DLD1 (cell line): Measurements from ENCODE around the gene C10orf53.
"Not testable (repeated sequence)": the region's sequence is repeated elsewhere in the genome, so short reads cannot be mapped to it uniquely, and the experiment has no call there.

Source experiments
- in situ Hi-C: cut with HindIII; loops from 2 replicates; pipeline ENCODE4 v1.10.0; 2017; ENCODE audit warnings: low sequenced_read_pairs

C10orf53 gene

GRCh38 chr10:49652421-49653272 lies 26.8 kb upstream of the C10orf53 start:
- in situ Hi-C loops: no loop called here

- in situ Hi-C loops: no loop called here
These were observed 26.1 kb upstream of the C10orf53 start for GRCh38 chr10:49653273-49653929.

- in situ Hi-C loops: no loop called here
These were observed 25.3 kb upstream of the C10orf53 start for GRCh38 chr10:49654036-49654693.

- in situ Hi-C loops: no loop called here
These were observed 24.4 kb upstream of the C10orf53 start for GRCh38 chr10:49655099-49655498.

DNA sequence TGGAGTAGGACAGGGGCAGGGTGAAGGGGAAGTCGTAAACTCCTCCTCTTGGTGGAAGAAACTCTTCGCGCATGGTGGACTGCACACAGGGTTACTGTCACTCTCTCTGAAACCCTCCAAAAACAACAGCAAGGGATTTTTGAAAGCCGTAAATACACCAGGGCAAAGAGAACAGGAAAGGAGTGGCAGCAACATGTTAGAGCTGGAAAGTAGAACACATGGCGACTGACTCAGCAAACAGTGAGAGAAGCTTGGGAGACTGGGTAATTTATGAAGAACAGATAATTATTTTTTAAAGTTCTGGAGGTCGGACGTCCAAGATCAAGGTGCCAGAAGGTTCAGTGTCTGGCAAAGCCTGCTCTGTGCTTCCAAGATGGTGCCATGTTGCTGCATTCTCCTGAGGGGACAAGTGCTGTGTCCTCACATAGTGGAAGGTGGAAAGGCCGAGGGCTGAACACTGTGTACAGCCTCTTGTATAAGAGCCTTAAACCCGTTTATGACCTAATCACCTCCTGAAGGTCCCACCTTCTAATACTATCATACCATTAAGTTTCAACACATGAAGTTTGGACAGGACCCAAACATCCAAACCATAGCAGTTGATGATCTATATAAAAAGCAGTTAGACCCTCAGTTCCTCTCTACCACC lies 22.5 kb upstream of the C10orf53 start:
- in situ Hi-C loops: no loop called here

DNA sequence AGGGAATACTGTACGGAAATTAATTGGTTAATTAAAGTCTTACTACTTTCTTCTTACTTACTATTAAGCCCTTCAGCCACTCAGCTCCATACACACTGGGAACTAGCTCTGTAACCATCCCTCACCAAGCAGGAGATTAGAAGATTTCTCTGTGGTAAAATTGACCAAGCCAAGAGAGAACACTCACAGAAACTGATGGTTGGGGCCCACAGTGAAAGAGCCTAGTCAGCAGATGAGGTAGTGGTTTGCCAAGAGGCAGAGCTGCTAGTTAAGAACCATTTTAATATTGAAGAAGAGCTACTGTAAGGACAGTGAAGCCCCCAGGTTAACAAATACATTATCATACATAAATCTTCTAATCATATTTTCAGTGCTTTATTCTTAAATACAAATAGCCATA lies 21.8 kb upstream of the C10orf53 start:
- in situ Hi-C loops: no loop called here

- in situ Hi-C loops: no loop called here
These were observed 18.2 kb upstream of the C10orf53 start for GRCh38 chr10:49661140-49661856.

GRCh38 chr10:49662169-49662830 lies 17.2 kb upstream of the C10orf53 start:
- in situ Hi-C loops: no loop called here

DNA sequence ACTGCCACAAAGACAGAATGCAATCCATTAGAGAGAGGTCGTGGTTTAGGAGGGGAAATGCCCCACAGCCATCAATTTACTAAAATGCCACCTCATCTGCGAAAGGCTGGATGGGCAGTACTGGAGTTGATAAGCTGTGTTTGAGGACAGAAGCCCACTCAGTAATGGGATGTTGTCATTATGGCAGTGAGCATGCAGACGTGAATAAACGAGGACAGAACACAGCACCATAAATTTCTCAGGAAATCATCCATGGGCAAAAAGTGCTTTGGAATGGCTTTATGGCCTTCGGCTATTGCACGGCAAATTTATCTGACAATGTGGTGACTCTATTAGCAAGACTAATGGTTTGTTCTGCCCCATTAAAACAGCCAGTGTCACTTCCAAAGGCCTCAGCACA lies 15.9 kb upstream of the C10orf53 start:
- in situ Hi-C loops: no loop called here

DNA sequence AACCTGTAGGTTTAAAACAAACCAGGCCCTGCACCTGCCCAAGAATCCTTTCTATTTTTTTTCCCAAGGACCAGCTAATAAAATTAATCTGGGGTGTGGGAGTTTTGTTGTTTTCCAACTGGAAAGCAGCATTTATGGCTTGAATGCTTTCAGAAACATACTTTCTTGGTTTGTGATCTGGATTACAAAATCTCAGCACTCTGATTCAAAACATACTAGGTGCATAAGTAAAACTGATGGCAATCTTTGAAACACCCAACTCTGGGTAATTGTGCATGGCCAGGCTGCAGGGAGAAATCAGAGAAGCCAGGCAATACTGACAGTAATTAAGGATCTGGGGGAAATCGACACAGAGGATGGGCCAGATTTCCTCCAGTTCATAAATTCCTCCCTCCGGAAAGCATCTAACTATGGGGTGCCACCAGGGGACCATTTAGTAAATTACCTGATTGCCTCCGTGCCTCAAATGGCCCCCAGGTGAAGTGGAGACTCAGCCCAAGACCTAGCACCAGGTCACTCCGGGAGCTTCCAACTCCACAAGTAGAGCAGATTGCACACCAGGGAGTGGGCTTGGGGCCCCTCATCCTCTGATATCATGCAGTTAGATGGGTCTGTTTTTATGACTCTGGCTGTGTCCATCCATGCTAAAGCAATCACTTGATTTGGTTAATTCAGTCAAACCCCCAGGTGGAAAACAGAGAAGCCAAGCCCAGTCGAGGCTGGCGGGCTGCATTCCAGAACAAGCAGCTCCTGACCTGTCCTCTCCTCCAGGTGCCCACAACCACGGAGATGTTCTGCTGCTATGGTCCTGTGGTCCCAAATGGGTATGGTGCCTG lies 15.2 kb upstream of the C10orf53 start:
- in situ Hi-C loops: no loop called here

GRCh38 chr10:49664842-49665355 lies 14.6 kb upstream of the C10orf53 start:
- in situ Hi-C loops: no loop called here

DNA sequence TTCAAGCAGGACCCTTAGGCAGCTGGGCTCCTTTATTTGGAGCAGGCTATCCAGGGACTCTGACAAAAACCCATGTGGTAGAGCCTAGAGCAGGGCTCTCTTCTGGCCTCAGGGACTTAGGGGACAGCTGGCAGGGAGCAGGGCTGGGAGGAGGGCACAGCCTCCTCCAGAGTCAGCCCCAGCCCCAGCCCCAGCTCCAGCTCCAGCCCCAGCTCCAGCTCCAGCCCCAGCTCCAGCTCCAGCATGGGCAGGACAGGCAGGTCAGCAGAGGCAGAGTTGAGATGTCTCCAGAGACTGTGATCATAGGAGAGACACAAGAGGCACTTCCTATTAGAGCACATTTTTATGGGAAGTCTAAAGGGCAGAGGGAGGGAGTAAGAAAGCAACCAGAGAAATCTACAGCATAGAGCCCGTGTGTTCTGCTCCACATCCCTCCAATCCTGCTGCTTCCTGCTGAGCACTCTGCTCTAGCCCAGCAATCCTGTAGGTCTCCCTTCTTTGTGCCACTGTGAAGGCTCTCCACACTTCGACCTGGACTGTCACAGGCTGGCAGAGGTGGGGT lies 13.3 kb upstream of the C10orf53 start:
- in situ Hi-C loops: no loop called here

- in situ Hi-C loops: no loop called here
These were observed 12.8 kb upstream of the C10orf53 start for GRCh38 chr10:49666685-49667084.

DNA sequence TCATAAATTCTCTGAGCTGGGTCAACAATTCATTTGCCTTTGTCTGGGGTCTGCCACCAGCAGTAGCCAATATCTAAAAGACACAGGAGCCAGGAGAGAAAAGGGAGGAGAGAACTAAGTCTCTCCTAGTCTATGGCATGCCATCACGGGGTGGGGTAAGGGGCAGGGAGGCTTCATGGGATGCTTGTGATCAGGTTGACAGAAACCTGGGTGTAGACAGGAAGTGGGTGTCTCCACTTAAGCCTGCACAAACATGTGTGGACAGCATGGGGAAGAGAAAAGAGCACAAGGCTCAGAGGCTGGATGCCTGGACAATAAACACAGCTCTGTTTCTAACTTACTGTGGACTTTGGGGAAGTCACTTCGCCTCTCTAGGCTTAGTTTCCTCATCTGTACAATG lies 11.5 kb upstream of the C10orf53 start:
- in situ Hi-C loops: no loop called here

DNA sequence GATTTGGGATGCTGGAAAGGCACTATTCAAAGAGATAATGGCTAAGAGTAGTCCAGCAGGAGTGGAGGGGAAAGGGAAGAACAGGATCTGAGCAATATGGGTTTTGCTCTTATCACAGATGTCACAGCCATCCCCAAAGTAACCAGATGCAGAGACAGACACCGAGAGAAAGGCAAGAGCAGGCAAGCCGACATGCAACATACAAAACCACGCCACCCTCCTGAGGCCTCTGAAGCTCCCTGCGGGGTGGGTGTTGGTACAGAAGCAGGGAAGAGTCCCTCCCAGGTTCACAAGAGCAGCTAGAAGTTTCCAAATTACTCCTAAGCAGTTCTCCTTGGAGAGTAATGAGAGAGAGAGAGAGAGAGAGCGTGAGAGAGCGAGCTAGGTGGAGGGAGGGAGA lies 10.8 kb upstream of the C10orf53 start:
- in situ Hi-C loops: no loop called here

DNA sequence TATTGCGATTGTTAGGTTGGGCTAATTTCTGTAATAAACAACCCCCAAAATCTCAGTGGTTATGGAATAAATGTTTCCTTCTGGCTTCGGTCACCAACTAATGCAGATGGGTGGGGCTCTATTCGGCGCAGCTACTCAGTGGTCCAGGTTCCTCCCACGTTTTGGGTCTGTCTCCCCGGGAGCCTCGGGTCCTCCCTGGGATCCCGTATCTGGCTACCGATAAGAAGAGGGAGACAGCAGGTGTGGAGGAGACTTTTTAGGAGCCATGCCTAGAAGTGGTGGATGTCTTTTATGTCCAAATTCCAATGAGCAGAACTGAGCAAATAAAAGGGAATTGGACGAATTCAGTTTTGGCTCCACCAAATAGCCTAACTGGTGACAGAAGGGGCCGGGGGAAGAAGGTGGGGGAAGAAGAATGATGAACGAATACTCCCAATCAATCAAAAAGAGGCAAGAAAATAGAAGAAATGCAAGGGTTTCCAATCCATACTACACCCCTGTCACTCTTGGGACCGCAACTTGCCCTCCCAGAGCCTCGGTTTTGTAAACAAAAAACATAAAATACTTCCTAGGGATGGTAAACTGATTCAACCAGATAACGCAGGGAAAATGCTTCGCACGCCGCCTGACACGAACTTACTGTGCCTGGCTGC lies 498 bp upstream of the C10orf53 start:
- in situ Hi-C loops: no loop called here

DNA sequence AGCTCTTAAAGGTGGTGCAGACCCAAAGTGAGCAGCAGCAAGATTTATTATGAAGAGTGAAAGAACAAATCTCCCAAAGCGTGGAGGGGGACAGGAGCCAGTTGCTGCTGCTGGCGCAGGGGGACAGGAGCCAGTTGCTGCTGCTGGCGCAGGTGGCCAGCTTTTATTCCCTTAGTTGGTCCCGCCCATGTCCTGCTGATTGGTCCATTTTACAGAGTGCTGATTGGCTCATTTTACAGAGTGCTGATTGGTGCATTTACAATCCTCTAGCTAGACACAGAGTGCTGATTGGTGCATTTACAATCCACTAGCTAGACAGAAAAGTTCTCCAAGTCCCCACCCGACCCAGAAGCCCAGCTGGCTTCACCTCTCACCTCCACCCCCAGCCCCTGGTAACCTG lies 3.0 kb downstream of the C10orf53 start:
- in situ Hi-C loops: not testable (repeated sequence)

- in situ Hi-C loops: no loop called here
These were observed 3.4 kb downstream of the C10orf53 start for GRCh38 chr10:49682879-49683278.
